Endodermal cell (in vitro differentiated cells): ENCODE results near the gene LHFPL2. TPM values are rescaled to one million over a fixed set of nuclear protein-coding genes. Genes with fewer than 3 reads are reported as not detected.

Source experiments
- DNase-seq: peaks from one replicate; pipeline ENCODE4 v3.0.0-alpha.2; 2017
- H3K27ac ChIP-seq: 2 replicates; pipeline ENCODE4 v1.5.1; 2013; ENCODE audit warnings: mild to moderate bottlenecking, low read depth, low read length, moderate library complexity
- H3K27me3 ChIP-seq: 2 replicates; pipeline ENCODE4 v1.6.1; 2013; ENCODE audit warnings: mild to moderate bottlenecking, low read length, moderate library complexity; ENCODE audit not compliant: insufficient read depth, control insufficient read depth, poor library complexity, severe bottlenecking
- H3K36me3 ChIP-seq: 2 replicates; pipeline ENCODE4 v1.7.0; 2013; ENCODE audit warnings: mild to moderate bottlenecking, low read length, moderate library complexity; ENCODE audit not compliant: control insufficient read depth, insufficient read depth
- H3K4me1 ChIP-seq: one replicate; pipeline ENCODE4 v1.7.0; 2013; ENCODE audit warnings: low read length; ENCODE audit not compliant: control insufficient read depth, insufficient read depth
- H3K4me3 ChIP-seq: 2 replicates; pipeline ENCODE4 v1.5.1; 2013; ENCODE audit warnings: mild to moderate bottlenecking, low read length, moderate library complexity
- H3K9ac ChIP-seq: 2 replicates; pipeline ENCODE4 v1.6.1; 2013; ENCODE audit warnings: mild to moderate bottlenecking, low read length, moderate library complexity; ENCODE audit not compliant: poor library complexity, severe bottlenecking; ENCODE audit errors: extremely low read depth
- H3K9me3 ChIP-seq: 2 replicates; pipeline ENCODE4 v1.6.1; 2013; ENCODE audit warnings: mild to moderate bottlenecking, low read length, moderate library complexity; ENCODE audit not compliant: control insufficient read depth
- H3K27ac Mint-ChIP-seq: 2 replicates; pipeline ENCODE4 v1.8.0; 2020; ENCODE audit warnings: mixed read lengths
- H3K27me3 Mint-ChIP-seq: 2 replicates; pipeline ENCODE4 v1.8.0; 2021; ENCODE audit warnings: mild to moderate bottlenecking, mixed read lengths; ENCODE audit not compliant: insufficient read depth
- H3K36me3 Mint-ChIP-seq: 2 replicates; pipeline ENCODE4 v1.8.0; 2020; ENCODE audit warnings: low read depth, mixed read lengths
- H3K4me1 Mint-ChIP-seq: 2 replicates; pipeline ENCODE4 v1.8.0; 2020; ENCODE audit warnings: mixed read lengths
- H3K4me3 Mint-ChIP-seq: 2 replicates; pipeline ENCODE4 v1.8.0; 2020; ENCODE audit warnings: mild to moderate bottlenecking, moderate library complexity, mixed read lengths
- H3K9me3 Mint-ChIP-seq: 2 replicates; pipeline ENCODE4 v1.8.0; 2020; ENCODE audit warnings: mild to moderate bottlenecking, mixed read lengths
- WGBS, 2 experiments: methylation state at CpG; one replicate each; pipeline versions ENCODE4 v1.1.5 to v1.1.7; 2013; ENCODE audit warnings: missing lambda C conversion rate in 2 of 2, mixed read lengths in 1 of 2; ENCODE audit not compliant: insufficient coverage in 1 of 2, insufficient read length in 1 of 2; 5-methylcytosine and 5-hydroxymethylcytosine counted together
- total RNA-seq, 2 donors: library from RNA; stranded (reverse); fragmentation: NEBNext Ultra II Directional in 1 of 2; extraction: Animal tissue kit (Norgen Biotek cat#: 25700) in 1 of 2; gene quantifications; 2 replicates in 1 of 2; 3 replicates in 1 of 2; pipeline ENCODE4 v1.2.1, GENCODE V29; 2021
- TF ChIP-seq, protein P1 (sequence below): fragments of 200-600 bp; sonication (generic); conservative IDR thresholded peaks from 2 replicates; pipeline ENCODE4 v1.5.0; 2021; ENCODE audit warnings: antibody characterized with exemption, mild to moderate bottlenecking

Gene LHFPL2
- total RNA-seq, 2 donors from 2014 or later = 136 to 238 TPM

DNA sequence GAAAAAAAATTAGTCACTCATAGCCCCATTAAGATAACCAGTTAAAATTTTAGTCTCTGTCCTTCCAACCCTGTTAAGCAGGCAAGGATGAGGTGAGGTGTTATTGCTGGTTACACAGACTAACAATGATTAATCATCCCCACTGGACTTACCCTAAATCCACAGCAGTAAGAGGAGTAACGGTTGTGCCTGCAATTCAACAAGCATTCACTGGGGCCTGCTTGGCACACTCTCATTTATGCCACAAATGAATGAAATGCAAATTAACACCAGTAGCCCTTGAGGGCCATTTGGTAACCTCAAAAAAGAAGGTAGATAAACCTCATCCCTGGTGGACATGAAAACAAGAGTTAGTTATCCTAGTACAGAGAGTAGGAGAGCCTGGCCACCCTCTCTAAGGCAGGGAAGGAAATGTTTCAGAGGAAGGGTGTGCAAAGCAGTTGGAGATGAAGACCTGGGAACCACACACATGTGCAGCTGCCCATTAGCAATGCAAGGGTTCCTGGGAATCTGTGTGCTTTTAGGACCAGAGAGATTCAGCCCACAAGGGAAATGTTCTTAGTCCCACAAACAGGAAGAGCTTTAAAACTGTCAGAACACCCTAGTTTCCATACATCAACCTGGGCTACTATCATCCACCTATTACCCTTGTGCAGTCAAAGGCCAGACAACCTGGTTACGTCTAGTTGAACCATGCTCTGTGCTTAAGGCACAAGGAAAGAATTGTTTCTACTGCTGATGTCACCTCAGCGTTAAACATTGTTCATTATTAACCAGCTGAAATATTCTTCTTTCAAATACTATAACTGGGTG, 7.7 kb downstream of the LHFPL2 start:
- Histone ChIP-seq H3K27ac (no peak overlapping the region), H3K9me3 (peaks cover 3% of the 10 kb centered on the region), H3K4me3 (peak overlapping the region; percentile 21), H3K4me1 (peaks cover 48% of the 10 kb centered on the region), H3K9ac (no peak overlapping the region), H3K36me3 (peaks cover 76% of the 10 kb centered on the region), H3K27me3 (no peaks in the 10 kb centered on the region)
- Mint-ChIP-seq H3K27me3 (no peaks in the 10 kb centered on the region), H3K36me3 (peaks cover 68% of the 10 kb centered on the region), H3K9me3 (no peaks in the 10 kb centered on the region), H3K4me3 (peak overlapping the region; percentile 30), H3K4me1 (peaks cover 82% of the 10 kb centered on the region), H3K27ac (no peak overlapping the region)
- TF ChIP-seq, protein P1, sequence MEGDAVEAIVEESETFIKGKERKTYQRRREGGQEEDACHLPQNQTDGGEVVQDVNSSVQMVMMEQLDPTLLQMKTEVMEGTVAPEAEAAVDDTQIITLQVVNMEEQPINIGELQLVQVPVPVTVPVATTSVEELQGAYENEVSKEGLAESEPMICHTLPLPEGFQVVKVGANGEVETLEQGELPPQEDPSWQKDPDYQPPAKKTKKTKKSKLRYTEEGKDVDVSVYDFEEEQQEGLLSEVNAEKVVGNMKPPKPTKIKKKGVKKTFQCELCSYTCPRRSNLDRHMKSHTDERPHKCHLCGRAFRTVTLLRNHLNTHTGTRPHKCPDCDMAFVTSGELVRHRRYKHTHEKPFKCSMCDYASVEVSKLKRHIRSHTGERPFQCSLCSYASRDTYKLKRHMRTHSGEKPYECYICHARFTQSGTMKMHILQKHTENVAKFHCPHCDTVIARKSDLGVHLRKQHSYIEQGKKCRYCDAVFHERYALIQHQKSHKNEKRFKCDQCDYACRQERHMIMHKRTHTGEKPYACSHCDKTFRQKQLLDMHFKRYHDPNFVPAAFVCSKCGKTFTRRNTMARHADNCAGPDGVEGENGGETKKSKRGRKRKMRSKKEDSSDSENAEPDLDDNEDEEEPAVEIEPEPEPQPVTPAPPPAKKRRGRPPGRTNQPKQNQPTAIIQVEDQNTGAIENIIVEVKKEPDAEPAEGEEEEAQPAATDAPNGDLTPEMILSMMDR = peak; percentile 25
- DNase-seq = no peak
- 88 to 100% methylated on average over 1 to 3 of the region's 3 CpGs for WGBS, 2 experiments

DNA sequence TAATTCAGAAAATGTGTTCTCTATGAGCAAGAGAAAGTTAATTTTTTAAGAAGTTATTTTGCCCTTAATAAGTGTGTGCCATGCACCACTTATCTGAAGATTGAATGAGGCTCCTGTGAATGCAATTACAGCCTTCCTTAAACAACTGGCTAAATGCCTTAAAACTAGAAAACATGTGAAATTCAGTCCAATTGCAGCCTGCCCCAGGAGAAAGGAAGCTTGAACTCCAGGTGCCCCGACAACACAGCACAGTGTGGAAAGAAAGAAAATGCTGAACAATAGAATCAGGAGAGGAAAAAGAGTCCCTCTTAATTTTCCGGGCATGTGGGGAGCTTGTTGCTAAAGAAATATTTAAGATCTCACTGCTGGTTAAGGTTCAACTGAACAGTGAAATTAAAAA, 8.8 kb downstream of the LHFPL2 start:
- Mint-ChIP-seq H3K9me3 (no peaks in the 10 kb centered on the region), H3K4me1 (peaks cover 83% of the 10 kb centered on the region), H3K27me3 (no peaks in the 10 kb centered on the region), H3K36me3 (peaks cover 67% of the 10 kb centered on the region), H3K27ac (peak overlapping the region; percentile 24), H3K4me3 (peak overlapping the region; percentile 30)
- H3K9me3 ChIP-seq = peaks cover 4% of the 10 kb centered on the region
- no peak overlapping the region for H3K27ac ChIP-seq
- H3K4me1 ChIP-seq = peaks cover 49% of the 10 kb centered on the region
- TF ChIP-seq, protein P1 = no peak
- no peak overlapping the region for H3K9ac ChIP-seq
- no peak for DNase-seq
- WGBS, 2 experiments = 43 to 72% methylated on average over 1 to 2 of the region's 2 CpGs
- H3K4me3 ChIP-seq = peak overlapping the region; percentile 21
- no peaks in the 10 kb centered on the region for H3K27me3 ChIP-seq
- peaks cover 73% of the 10 kb centered on the region for H3K36me3 ChIP-seq

DNA sequence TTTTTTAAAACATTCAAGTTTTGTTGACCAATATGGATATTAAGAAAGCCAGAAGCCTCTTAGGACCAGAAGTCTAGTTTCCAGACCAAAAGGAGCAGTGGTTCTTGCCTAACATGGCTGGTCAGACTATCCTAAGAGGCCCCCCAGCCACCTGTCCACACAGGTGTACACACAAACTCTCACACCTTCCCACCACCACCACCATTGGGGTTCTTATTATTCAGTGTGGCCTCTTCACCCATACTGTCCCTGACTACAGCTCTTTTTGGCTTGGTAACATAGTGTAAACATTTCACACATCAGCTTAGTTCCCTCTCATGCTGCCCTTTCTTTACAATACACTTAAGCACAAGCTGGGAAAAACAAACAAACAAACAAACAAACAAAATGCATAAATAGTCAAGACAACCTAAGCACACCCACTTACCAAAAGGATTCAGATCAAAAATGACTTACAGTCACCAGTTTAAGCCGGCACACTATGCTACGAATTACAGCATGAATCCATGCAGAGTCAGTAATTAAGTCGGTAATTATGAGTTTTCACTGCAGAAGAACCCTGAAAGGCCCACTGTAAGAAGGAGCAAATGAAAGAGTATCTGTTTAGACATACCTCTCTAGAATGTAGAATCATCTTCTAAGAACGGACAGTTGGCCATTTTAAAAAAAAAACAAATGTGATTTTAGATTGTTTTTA, 9.5 kb downstream of the LHFPL2 start:
- H3K27me3 Mint-ChIP-seq = no peaks in the 10 kb centered on the region
- H3K9me3 ChIP-seq = peaks cover 4% of the 10 kb centered on the region
- peaks cover 47% of the 10 kb centered on the region for H3K4me1 ChIP-seq
- H3K36me3 Mint-ChIP-seq = peaks cover 67% of the 10 kb centered on the region
- TF ChIP-seq, protein P1 = no peak
- no peaks in the 10 kb centered on the region for H3K9me3 Mint-ChIP-seq
- H3K27ac Mint-ChIP-seq = peak overlapping the region; percentile 44
- H3K27me3 ChIP-seq = no peaks in the 10 kb centered on the region
- H3K9ac ChIP-seq = peak overlapping the region; percentile 45
- peaks cover 73% of the 10 kb centered on the region for H3K36me3 ChIP-seq
- no peak for DNase-seq
- H3K27ac ChIP-seq = peak overlapping the region; percentile 52
- H3K4me1 Mint-ChIP-seq = peaks cover 83% of the 10 kb centered on the region
- WGBS, 2 experiments = 93 to 94% methylated on average over 3 to 4 of the region's 4 CpGs
- H3K4me3 Mint-ChIP-seq = peak overlapping the region; percentile 44
- H3K4me3 ChIP-seq = peak overlapping the region; percentile 21
